Cardiac muscle cell (in vitro differentiated cells and primary cell): ENCODE data around the gene RCAN1. TPM values are rescaled to one million over a fixed set of nuclear protein-coding genes. Genes with fewer than 3 reads are reported as not detected.

ENCODE experiments used
- DNase-seq, 2 donors: peaks; one replicate each; pipeline versions ENCODE4 v3.0.0 to v3.0.0-alpha.2; 2010 to 2017; ENCODE audit warnings: low read depth in 1 of 2, low spot score in 1 of 2
- H3K27ac ChIP-seq: fragments of 200-600 bp; sonication (generic); 2 replicates; pipeline ENCODE4 v1.5.1; 2016
- H3K27me3 ChIP-seq: fragments of 200-600 bp; sonication (generic); 2 replicates; pipeline ENCODE4 v1.6.0; 2016; ENCODE audit warnings: control low read depth
- H3K36me3 ChIP-seq: fragments of 200-600 bp; sonication (generic); 2 replicates; pipeline ENCODE4 v1.5.1; 2016; ENCODE audit warnings: control low read depth
- H3K4me1 ChIP-seq: fragments of 200-600 bp; sonication (generic); 2 replicates; pipeline ENCODE4 v1.8.1; 2017; ENCODE audit warnings: low read depth, mild to moderate bottlenecking, mixed run types
- H3K4me3 ChIP-seq: fragments of 200-600 bp; sonication (generic); 2 replicates; pipeline ENCODE4 v1.5.1; 2016; ENCODE audit warnings: mild to moderate bottlenecking
- H3K9me3 ChIP-seq: fragments of 200-600 bp; sonication (generic); 2 replicates; pipeline ENCODE4 v1.5.1; 2017; ENCODE audit warnings: low read depth, mild to moderate bottlenecking, control low read depth
- polyA plus RNA-seq: library from polyadenylated mRNA; unstranded; fragments of >200 nt; fragmentation: Nextera tagmentation; extraction: Ambion mirVana; gene quantifications from 2 replicates; pipeline ENCODE4 v1.2.1, GENCODE V29; 2016
- total RNA-seq: library from RNA; depleted of rRNA; stranded (reverse); fragments of >200 nt; gene quantifications from 2 replicates; pipeline ENCODE4 v1.2.3, GENCODE V29; 2016
- TF ChIP-seq, protein P1 (sequence below): IDR thresholded peaks from 2 replicates; pipeline ENCODE4 v1.5.1; 2012; ENCODE audit warnings: low read depth, mild to moderate bottlenecking, low read length

The RCAN1 gene
- total RNA-seq (47.4 and 48.4 TPM in 2 replicates), polyA plus RNA-seq (96.2 and 104 TPM in 2 replicates)

GRCh38 chr21:34614628-34615486 lies at the start of gene RCAN1:
Gene RCAN1 (minus strand): TSS chr21:34615113. CDS start chr21:34615011, 102 bp downstream.
- TF ChIP-seq, protein P1, sequence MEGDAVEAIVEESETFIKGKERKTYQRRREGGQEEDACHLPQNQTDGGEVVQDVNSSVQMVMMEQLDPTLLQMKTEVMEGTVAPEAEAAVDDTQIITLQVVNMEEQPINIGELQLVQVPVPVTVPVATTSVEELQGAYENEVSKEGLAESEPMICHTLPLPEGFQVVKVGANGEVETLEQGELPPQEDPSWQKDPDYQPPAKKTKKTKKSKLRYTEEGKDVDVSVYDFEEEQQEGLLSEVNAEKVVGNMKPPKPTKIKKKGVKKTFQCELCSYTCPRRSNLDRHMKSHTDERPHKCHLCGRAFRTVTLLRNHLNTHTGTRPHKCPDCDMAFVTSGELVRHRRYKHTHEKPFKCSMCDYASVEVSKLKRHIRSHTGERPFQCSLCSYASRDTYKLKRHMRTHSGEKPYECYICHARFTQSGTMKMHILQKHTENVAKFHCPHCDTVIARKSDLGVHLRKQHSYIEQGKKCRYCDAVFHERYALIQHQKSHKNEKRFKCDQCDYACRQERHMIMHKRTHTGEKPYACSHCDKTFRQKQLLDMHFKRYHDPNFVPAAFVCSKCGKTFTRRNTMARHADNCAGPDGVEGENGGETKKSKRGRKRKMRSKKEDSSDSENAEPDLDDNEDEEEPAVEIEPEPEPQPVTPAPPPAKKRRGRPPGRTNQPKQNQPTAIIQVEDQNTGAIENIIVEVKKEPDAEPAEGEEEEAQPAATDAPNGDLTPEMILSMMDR, result no peak
- H3K27ac ChIP-seq, result peak within 1 kb of the TSS; percentile 66
- H3K4me3 ChIP-seq, result peak within 1 kb of the TSS; percentile 79
- no peaks in the 10 kb centered on the region for H3K36me3 ChIP-seq
- peak; percentile 94 to 97 for DNase-seq
- peaks cover 36% of the 10 kb centered on the region for H3K4me1 ChIP-seq
- no peaks in the 10 kb centered on the region for H3K27me3 ChIP-seq
- H3K9me3 ChIP-seq, result no peaks in the 10 kb centered on the region

- TF ChIP-seq, protein P1, result no peak
- Histone ChIP-seq H3K27ac (no peak overlapping the region), H3K4me3 (no peak overlapping the region), H3K4me1 (no peaks in the 10 kb centered on the region), H3K36me3 (no peaks in the 10 kb centered on the region), H3K9me3 (no peaks in the 10 kb centered on the region), H3K27me3 (peaks cover 67% of the 10 kb centered on the region)
- DNase-seq, result no peak
Measured at GRCh38 chr21:34661848-34662247, 46.9 kb upstream of the RCAN1 start.

DNA sequence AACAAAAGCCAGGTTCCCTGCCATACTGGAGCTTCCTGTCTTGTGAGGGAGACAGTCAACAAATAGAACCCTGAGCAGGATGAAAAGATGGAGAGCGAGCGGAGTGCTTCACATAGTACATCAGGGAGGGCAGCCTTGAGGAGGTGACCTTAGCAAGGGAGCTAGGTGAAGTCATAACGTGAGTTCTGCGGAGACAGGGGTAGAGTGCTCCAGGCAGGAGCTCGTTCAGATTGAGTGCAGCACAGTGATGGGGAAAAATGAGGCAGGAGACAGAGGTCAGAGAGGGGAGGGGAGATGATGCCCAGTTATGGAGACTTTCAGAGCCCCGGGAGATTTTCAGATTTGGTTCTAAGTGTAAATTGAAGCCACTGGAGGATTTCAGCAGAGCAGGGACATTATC lies 38.6 kb upstream of the RCAN1 start:
- H3K36me3 ChIP-seq, result no peaks in the 10 kb centered on the region
- TF ChIP-seq, protein P1, result no peak
- peaks cover 39% of the 10 kb centered on the region for H3K27me3 ChIP-seq
- H3K9me3 ChIP-seq, result no peaks in the 10 kb centered on the region
- no peak overlapping the region for H3K4me3 ChIP-seq
- no peak overlapping the region for H3K27ac ChIP-seq
- no peak for DNase-seq
- no peaks in the 10 kb centered on the region for H3K4me1 ChIP-seq

- Histone ChIP-seq H3K27ac (no peak overlapping the region), H3K27me3 (peaks cover 31% of the 10 kb centered on the region), H3K4me3 (no peak overlapping the region), H3K9me3 (no peaks in the 10 kb centered on the region), H3K4me1 (no peaks in the 10 kb centered on the region), H3K36me3 (no peaks in the 10 kb centered on the region)
- TF ChIP-seq, protein P1, result no peak
- no peak for DNase-seq
Measured at GRCh38 chr21:34651642-34652041, 36.7 kb upstream of the RCAN1 start.

DNA sequence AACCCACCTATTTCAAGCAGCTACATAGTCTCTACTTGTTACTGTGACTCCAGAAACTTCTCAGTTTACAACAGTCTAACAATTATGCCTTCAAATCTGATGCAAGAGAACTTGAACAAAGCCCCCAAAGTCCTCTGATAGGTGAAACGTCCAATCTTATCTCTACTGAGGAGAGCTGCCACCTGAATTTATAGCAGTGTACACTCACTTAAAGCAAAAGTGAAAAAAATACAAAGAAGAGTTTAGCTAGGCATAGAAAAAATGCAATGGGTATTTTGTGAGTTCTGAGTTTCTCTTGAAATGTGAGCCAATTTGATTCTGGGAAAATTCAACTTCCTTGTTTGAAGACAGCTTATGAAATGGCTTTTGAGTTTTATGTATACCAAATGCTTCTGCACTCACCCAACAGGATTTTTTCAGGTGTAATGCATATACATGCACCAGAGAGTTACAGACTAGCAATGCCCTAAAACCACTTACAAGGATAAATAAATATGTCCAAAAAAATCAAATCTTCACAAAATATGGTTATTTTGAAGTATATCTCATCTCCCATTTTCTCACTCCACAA lies 36.0 kb upstream of the RCAN1 start:
- no peak for DNase-seq

More for the DNA sequence above, 36.0 kb upstream of the RCAN1 start:
- no peak overlapping the region for H3K27ac ChIP-seq
- no peaks in the 10 kb centered on the region for H3K9me3 ChIP-seq
- no peak overlapping the region for H3K4me3 ChIP-seq
- TF ChIP-seq, protein P1, result no peak
- H3K4me1 ChIP-seq, result no peaks in the 10 kb centered on the region
- peaks cover 26% of the 10 kb centered on the region for H3K27me3 ChIP-seq
- no peaks in the 10 kb centered on the region for H3K36me3 ChIP-seq
